Loucy (cell line): ENCODE results near the gene SLC9A8.

Source experiments
- EZH2phosphoT487 ChIP-seq: fragments of 200-600 bp; IDR thresholded peaks from 2 replicates; pipeline ENCODE4 v1.6.1; 2018; ENCODE audit warnings: antibody characterized with exemption, mild to moderate bottlenecking, moderate library complexity, borderline replicate concordance
- TF ChIP-seq, protein P1 (sequence below): fragments of 200-600 bp; sonication (generic); conservative IDR thresholded peaks from 2 replicates; pipeline ENCODE4 v1.5.1; 2014; ENCODE audit warnings: mild to moderate bottlenecking, antibody characterized with exemption, low read length

DNA sequence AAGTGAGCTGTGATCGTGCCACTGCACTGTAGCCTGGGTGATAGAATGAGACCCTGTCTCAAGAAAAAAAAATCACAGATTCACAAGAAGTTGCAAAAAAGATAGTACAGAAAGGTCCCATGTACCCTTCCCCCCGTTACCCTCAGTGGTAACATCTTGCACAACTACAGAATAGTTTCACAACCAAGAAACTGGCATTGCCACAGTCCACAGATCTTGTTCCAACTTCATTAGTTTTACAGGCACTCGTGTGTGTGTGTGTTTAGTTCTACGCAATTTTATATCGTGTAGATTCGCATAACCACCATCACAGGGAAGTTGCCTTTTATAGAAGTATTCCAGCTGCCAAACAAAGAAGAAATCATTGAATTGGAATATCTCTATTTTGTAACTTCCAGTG, 83.6 kb downstream of the SLC9A8 start:
- no peak for TF ChIP-seq EZH2phosphoT487
- TF ChIP-seq, protein P1, sequence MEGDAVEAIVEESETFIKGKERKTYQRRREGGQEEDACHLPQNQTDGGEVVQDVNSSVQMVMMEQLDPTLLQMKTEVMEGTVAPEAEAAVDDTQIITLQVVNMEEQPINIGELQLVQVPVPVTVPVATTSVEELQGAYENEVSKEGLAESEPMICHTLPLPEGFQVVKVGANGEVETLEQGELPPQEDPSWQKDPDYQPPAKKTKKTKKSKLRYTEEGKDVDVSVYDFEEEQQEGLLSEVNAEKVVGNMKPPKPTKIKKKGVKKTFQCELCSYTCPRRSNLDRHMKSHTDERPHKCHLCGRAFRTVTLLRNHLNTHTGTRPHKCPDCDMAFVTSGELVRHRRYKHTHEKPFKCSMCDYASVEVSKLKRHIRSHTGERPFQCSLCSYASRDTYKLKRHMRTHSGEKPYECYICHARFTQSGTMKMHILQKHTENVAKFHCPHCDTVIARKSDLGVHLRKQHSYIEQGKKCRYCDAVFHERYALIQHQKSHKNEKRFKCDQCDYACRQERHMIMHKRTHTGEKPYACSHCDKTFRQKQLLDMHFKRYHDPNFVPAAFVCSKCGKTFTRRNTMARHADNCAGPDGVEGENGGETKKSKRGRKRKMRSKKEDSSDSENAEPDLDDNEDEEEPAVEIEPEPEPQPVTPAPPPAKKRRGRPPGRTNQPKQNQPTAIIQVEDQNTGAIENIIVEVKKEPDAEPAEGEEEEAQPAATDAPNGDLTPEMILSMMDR: no peak
